Left lung (tissue), 10 donors: Measurements from ENCODE around the gene FECH. TPM values are rescaled to one million over a fixed set of nuclear protein-coding genes. Genes with fewer than 3 reads are reported as not detected.

Source experiments
- ATAC-seq: fragments of 200-7000 bp; cut with Tn5 transposase; one replicate; pipeline ENCODE4 v1.9.1; 2020; ENCODE audit warnings: moderate library complexity
- DNase-seq, 4 donors: peaks; one replicate each; pipeline ENCODE4 v3.0.0-alpha.2; 2013 to 2020
- H3K27ac ChIP-seq, 2 donors: fragments of 200-600 bp; sonication (generic) in 1 of 2; one replicate each; pipeline versions ENCODE4 v1.5.0 to v1.8.0; 2020 to 2021
- H3K27me3 ChIP-seq, 2 donors: fragments of 200-600 bp; sonication (generic) in 1 of 2; one replicate each; pipeline versions ENCODE4 v1.5.0 to v1.8.0; 2020 to 2021
- H3K36me3 ChIP-seq, 2 donors: fragments of 200-600 bp; sonication (generic) in 1 of 2; one replicate each; pipeline versions ENCODE4 v1.5.0 to v1.8.0; 2020 to 2021
- H3K4me1 ChIP-seq, 2 donors: fragments of 200-600 bp; one replicate each; pipeline ENCODE4 v1.8.0; 2021
- H3K4me3 ChIP-seq, 2 donors: fragments of 200-600 bp; sonication (generic) in 1 of 2; one replicate each; pipeline versions ENCODE4 v1.5.0 to v1.8.0; 2020 to 2021; ENCODE audit warnings: mild to moderate bottlenecking in 1 of 2
- H3K9me3 ChIP-seq, 2 donors: fragments of 200-600 bp; sonication (generic) in 1 of 2; one replicate each; pipeline versions ENCODE4 v1.5.0 to v1.8.0; 2020 to 2021
- intact Hi-C, 2 donors: fragments of 100-400 bp; cut with DNase I; formaldehyde crosslinking; loops; one replicate each; pipeline versions ENCODE4 v1.11.2 to v1.14.2; 2022
- polyA plus RNA-seq, 6 donors: library from polyadenylated mRNA; unstranded; fragments of 120-200 nt; gene quantifications; one replicate each; pipeline ENCODE4 v1.2.1, GENCODE V29; 2013; ENCODE audit not compliant: insufficient read length in 6 of 6
- total RNA-seq, 2 donors: library from RNA; stranded (reverse); fragmentation: NEBNext Ultra II Directional; extraction: Animal tissue kit (Norgen Biotek cat#: 25700); gene quantifications; one replicate each; pipeline ENCODE4 v1.2.1, GENCODE V29; 2021
- TF ChIP-seq, protein P1 (sequence below), 2 donors: fragments of 200-600 bp; sonication (generic) in 1 of 2; IDR thresholded peaks; one replicate each; pipeline versions ENCODE4 v1.5.0 to v1.8.0; 2021; ENCODE audit warnings: antibody characterized with exemption in 2 of 2
- donor health status: DM: no; HTN: yes; CAD: no.
- donor health status: DM: no; HTN: no; CAD: no.

Gene FECH
- total and polyA plus RNA-seq, 8 donors = 18.7 to 33.3 (median 29.5) TPM

DNA sequence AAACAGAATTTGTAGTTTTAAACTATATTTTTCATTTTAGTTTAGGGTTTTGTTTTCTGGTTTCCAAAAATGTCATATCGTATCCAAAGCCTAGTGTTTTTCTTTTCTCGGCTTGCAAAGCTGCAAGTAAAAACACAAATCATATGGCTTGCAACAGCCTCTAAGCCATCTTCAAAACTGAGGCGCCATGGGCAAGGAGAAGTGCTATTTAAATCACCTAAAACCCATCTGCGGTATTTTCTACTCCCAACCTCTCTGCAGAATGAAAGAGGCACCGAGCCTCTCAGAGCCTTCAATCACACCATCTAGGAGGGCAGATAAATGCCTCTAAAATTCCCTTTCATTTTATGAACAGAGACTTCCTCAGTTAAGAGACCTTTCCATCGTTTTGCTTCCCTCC lies 25.2 kb downstream of the FECH start:
- ATAC-seq = no peak
- peaks cover 0 to 50% of the 10 kb centered on the region in 2 donors for H3K36me3 ChIP-seq

DNA sequence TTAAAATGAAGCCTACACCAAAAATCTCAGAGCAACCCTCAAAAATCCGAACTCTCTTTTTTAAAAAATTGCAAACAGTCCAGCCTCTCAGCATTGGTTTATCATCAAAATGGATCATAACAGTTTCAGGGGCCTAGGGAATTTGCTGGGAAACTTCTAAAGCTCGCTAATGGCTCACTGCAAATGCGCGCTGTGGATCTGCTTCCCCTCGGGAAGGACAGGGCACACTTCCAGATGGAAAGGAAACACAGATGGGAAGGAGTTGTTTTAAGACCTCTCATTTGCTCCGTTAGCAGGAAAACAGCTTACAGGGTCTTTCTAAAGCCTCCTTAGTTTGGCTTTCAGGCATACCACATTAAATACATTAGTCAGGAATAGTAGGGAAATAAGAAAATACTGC lies 27.2 kb downstream of the FECH start:
- no peaks in the 10 kb centered on the region for H3K27me3 ChIP-seq
- H3K4me1 ChIP-seq = no peaks in the 10 kb centered on the region
- H3K36me3 ChIP-seq = peaks cover 0 to 53% of the 10 kb centered on the region in 2 donors
- intact Hi-C loops = no loop called here
- ATAC-seq = no peak
- H3K4me3 ChIP-seq = no peak overlapping the region
- no peak for DNase-seq
- H3K27ac ChIP-seq = no peak overlapping the region
- TF ChIP-seq, protein P1, sequence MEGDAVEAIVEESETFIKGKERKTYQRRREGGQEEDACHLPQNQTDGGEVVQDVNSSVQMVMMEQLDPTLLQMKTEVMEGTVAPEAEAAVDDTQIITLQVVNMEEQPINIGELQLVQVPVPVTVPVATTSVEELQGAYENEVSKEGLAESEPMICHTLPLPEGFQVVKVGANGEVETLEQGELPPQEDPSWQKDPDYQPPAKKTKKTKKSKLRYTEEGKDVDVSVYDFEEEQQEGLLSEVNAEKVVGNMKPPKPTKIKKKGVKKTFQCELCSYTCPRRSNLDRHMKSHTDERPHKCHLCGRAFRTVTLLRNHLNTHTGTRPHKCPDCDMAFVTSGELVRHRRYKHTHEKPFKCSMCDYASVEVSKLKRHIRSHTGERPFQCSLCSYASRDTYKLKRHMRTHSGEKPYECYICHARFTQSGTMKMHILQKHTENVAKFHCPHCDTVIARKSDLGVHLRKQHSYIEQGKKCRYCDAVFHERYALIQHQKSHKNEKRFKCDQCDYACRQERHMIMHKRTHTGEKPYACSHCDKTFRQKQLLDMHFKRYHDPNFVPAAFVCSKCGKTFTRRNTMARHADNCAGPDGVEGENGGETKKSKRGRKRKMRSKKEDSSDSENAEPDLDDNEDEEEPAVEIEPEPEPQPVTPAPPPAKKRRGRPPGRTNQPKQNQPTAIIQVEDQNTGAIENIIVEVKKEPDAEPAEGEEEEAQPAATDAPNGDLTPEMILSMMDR (IDR thresholded peaks at IDR 0.05) = no peak
- H3K9me3 ChIP-seq = no peaks in the 10 kb centered on the region

More for the DNA sequence above, 25.2 kb downstream of the FECH start:
- Histone ChIP-seq H3K9me3 (no peaks in the 10 kb centered on the region), H3K27ac (no peak overlapping the region), H3K4me3 (no peak overlapping the region), H3K27me3 (no peaks in the 10 kb centered on the region), H3K4me1 (no peaks in the 10 kb centered on the region)
- intact Hi-C loops = no loop called here
- DNase-seq = no peak
- TF ChIP-seq, protein P1 (IDR thresholded peaks at IDR 0.05) = no peak

DNA sequence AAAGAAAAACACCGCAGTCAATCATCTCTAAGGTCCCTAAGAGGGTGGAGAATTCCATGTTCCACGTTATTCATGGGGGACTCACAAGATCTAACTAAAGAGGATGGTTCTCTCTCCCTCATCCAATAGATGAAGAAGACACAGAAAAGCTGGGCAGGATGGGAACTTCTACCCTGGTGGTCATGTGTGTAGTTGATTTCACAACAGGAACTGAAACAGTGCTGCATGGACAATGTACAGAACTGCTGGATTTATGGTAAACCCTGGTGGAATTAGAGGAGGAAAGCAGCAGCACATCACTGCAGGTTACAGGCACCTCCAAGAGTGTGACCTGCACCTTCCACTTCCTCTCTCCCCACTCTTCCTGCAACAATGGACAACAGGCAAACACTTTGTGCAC lies 31.4 kb downstream of the FECH start:
- Histone ChIP-seq H3K4me3 (no peak overlapping the region), H3K9me3 (no peaks in the 10 kb centered on the region), H3K27ac (no peak overlapping the region), H3K4me1 (no peaks in the 10 kb centered on the region), H3K27me3 (no peaks in the 10 kb centered on the region), H3K36me3 (peaks cover 0 to 72% of the 10 kb centered on the region in 2 donors)
- intact Hi-C loops = no loop called here
- no peak for DNase-seq
- ATAC-seq = no peak
- TF ChIP-seq, protein P1 (IDR thresholded peaks at IDR 0.05) = no peak

DNA sequence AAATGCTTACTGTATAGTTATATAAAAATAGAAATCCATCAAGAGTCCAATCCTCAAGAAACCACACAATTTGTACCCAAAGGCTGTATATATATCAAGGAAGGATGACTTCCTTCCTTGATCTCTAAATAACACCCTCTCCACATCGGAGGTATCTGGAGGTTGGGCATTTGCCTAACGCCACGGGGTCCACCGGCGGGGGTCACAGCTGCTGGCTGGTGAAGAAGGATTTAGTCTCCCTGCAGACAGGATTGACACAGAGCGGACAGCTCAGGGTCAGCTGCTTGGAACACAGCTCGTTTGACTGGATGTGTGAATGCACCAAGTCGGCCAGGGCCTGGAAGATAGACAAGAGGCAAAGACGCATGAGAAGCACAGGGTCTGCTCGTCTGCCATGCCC lies 36.0 kb downstream of the FECH start:
- intact Hi-C loops = no loop called here
- DNase-seq (no peak), ATAC-seq (no peak)
- TF ChIP-seq, protein P1 (IDR thresholded peaks at IDR 0.05) = no peak
- Histone ChIP-seq H3K27ac (no peak overlapping the region), H3K36me3 (peaks cover 0 to 49% of the 10 kb centered on the region in 2 donors), H3K4me1 (no peaks in the 10 kb centered on the region), H3K4me3 (no peak overlapping the region), H3K9me3 (no peaks in the 10 kb centered on the region), H3K27me3 (no peaks in the 10 kb centered on the region)

DNA sequence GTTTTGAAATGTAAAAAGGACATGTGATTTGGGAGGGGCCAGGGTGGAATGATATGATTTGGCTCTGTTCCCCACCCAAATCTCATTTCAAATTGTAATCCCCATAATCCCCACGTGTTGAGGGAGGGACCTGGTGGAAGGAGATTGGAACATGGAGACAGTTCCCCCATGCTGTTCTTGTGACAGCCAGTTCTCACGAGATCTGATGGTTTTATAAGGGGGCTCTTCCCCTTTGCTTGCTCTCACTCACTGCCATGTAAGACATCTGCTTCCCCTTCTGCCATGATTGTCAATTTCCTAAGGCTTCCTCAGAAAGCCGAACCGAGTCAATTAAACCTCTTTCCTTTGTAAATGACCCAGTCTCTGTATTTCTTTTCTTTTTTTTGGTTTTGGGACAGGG lies 39.2 kb downstream of the FECH start:
- TF ChIP-seq, protein P1 (IDR thresholded peaks at IDR 0.05) = no peak
- peaks cover 0 to 23% of the 10 kb centered on the region in 2 donors for H3K36me3 ChIP-seq
- H3K9me3 ChIP-seq = no peaks in the 10 kb centered on the region
- no peaks in the 10 kb centered on the region for H3K27me3 ChIP-seq
- H3K4me1 ChIP-seq = no peaks in the 10 kb centered on the region
- ATAC-seq = no peak
- intact Hi-C loops = no loop called here
- no peak for DNase-seq
- no peak overlapping the region for H3K27ac ChIP-seq
- no peak overlapping the region for H3K4me3 ChIP-seq
